ENCODE results near the gene ADGRF1.
"Not testable (repeated sequence)": the region's sequence is repeated elsewhere in the genome, so short reads cannot be mapped to it uniquely, and the experiment has no call there.

Gene ADGRF1

DNA sequence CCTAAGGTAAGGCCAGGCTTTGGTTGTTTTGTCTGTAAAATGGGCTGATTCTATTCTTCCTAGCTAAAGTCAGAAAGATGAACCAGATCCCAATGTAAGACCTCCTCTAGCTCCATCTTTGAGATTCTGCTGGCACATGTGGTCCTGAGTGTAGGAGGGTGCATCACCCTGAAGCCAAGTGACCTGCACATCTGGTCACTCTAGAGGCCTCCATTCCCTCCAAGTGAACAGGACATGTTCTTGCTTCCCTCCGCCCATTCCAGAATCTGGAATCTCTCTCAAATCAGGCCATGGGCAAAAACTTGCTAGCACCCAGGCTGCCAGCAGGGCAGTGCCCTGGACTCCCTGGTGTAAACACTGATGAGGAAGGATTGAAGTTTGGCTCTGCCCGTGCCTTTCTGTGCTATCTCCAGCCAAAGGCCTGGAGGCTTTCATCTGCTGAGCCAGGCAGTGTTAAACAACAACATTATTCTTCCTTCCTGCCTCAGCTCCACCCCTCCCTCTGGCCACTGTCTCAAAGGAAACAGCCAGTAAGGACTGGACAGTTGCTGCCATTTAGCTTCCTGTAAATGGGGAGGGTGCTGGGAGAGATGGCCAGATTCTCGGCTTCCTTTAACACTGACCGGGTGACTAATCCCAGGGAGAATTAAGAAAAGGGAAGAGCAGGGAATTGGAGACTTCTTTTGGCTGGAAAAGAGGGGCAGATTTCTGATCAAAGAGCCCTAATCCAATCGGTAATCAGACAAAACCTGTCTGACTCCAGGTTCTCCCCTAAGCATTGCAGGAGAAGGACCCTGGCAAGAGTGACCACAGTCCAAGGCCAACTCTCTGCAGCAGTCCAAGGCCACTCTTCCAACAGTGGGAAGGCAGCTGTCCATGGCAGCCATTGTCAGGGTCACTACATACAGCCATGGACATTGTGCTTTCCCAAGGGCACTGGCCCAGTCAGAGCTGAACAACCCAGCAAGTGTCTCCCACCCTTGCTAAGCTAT is 19.5 kb upstream of the ADGRF1 start:
- in situ Hi-C loops (cut with MboI; ENCODE audit: low sequenced_read_pairs): no loop called here

DNA sequence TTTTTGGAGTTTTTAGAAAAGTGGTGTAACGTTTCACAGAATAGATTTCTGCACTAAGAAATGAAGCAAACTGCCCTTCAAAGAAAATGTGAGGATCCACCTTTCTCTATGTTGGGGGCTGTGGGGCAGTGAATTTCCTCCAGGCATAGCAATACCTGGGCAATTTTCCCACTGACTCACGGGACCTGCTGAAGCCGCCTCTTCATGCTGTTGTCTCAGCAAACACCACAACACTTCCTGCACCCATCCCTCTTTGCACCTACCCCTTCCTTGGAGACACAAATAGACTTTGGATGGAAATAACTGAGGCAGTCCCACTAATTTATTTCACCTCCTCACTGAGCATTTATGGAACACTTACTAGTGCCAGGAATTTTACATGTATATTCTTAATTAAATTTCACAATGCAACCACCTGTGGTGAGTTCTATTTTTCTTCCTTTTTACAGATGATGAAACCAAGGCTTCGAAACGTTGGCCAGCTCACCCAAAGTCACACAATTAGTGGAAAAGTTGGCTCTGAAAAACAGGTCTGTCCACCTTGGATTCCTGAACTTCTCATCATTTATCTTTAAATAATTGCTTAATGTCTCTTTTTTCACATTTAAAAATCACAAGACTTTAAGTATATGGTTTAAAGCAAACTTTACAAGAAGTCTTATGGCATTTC is 17.2 kb upstream of the ADGRF1 start:
- in situ Hi-C loops (cut with MboI; ENCODE audit: low sequenced_read_pairs): no loop called here

DNA sequence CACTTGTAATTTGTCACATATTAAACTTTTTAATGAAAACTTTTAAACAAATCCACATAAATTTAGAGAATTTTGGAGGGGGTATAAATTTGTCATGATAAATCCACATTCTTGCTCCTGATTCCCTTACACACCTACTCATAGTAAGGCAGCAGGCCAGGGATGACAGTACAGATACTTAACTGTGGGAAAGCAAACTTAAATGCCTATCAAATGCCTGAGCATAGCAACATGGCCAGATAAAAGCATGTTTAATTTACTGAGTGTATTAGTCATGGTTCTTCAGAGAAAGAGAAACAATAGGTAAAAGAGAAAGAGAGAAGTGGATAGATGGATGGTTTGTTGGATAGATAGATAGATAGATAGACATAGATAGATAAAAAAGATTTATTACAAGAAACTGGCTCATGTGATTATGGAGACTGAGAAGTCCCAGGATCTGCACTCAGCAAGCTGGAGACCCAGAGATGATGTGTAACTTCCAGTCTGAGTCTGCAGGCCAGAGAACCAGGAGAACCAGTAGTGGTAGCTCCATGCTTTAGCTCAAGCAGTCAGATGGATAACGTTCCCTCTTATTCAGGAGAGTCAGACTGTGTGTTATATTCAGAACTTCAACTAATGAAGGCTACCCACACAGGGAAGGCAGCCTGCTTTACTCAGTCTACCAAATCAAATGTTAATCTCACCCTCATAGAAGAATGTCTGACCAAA is 15.9 kb upstream of the ADGRF1 start:
- in situ Hi-C loops (cut with MboI; ENCODE audit: low sequenced_read_pairs): no loop called here

DNA sequence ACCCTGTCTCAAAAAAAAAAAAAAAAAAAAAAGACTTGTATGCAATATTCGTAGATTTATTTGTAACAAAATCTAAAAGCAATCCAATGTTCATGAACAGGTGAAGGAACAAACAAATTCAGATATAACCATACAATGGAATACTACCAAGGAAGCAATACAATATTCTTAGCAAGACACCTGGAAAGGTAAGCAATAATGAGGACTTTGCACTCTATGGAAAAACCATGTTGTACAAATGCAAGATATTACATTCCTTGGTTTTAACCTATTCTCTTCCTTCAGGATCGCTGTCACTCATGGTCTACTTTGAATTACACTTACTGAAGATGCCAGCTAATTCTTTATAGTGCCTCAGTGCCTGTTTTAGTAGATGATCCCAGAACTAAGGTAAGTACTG is 14.7 kb upstream of the ADGRF1 start:
- in situ Hi-C loops (cut with MboI; ENCODE audit: low sequenced_read_pairs): no loop called here

DNA sequence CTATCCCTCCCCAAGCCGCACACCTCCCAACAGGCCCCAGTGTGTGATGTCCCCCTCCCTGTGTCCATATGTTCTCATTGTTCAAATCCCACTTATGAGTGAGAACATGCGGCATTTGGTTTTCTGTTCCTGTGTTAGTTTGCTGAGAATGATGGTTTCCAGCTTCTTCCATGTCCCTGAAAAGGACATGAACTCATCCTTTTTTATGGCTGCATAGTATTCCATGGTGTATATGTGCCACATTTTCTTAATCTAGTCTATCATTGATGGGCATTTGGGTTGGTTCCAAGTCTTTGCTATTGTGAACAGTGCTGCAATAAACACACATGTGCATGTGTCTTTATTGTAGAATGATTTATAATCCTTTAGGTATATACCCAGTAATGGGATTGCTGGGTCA is 12.2 kb upstream of the ADGRF1 start:
- in situ Hi-C loops (cut with MboI; ENCODE audit: low sequenced_read_pairs): not testable (repeated sequence)

DNA sequence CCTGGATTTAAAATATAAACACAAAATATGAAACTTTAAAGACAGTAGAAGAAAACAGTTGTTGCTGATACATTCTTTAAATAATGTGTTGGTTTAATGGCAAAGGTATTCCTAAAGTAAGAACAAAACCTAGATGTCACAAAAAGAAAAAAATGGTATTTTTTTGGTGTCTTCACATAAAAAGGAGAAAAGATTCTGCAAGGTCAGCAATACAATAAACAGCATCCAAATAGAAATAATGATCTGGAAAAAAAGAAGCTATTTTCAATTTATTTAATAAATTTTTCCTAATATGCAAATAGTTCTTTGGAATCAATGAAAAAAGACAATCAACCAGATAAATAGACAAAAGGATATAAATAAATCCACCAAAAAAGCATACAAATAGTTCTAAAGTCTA is 6.5 kb upstream of the ADGRF1 start:
- in situ Hi-C loops (cut with MboI; ENCODE audit: low sequenced_read_pairs): no loop called here

DNA sequence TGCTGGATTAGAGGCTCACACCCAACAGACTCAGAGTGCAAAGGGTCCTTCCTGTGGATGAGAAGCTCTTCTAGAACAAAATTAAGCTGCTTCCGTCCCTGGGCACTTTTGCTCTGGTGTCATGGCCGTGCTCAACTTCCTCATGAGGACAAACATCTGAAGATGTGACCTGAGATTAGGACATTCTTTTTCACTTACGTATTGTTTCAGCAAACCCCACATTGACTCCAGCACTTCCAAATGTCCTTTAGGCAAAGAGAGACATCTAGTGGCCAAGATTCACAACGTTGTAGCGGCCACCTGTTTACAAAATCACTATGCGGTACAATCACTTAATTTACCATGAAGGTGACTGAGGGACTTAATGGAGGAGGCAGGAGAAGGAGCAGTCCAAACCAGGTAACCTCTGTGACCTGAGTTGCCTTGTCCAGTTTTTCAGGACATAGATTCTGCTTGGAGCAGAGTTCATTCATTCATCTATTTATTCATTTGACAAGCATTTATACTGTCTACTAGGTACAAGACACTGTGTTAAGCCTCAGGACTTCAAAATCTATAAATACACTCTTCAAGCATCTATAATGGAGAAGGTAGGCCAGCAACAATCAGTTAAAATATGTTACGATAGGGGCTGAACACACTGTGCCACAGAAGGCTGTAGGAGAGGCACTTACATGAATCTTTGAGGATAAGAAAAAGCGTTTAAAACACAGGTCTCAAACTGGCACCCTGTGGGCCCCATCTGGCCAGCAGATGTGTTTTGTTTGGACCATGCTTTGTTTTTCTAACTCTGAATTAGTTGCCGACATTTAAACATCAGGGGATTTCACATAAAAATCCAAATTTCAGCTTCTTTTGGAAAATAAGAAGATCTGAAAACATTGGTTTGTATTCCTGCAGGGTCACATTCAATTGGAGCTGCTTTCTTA is 5.6 kb upstream of the ADGRF1 start:
- in situ Hi-C loops (cut with MboI; ENCODE audit: low sequenced_read_pairs): no loop called here

DNA sequence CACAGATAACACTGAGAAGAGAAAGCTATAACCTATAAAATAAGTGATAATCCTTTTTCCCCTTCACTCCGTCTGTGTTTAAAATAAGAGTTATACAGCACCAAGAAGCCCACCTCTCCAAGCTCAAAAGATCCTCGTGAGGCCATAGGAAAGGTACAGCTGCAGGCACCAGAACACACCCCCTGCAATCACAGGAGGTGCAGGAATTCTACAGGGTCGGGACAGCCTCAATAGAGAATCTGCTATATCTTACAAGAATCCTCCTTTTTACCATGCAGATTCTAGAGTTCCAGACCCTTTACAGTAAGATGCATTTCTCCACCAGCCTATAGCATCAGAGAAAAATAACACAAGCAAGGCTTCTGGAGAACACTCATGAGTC is 5.0 kb upstream of the ADGRF1 start:
- in situ Hi-C loops (cut with MboI; ENCODE audit: low sequenced_read_pairs): no loop called here

DNA sequence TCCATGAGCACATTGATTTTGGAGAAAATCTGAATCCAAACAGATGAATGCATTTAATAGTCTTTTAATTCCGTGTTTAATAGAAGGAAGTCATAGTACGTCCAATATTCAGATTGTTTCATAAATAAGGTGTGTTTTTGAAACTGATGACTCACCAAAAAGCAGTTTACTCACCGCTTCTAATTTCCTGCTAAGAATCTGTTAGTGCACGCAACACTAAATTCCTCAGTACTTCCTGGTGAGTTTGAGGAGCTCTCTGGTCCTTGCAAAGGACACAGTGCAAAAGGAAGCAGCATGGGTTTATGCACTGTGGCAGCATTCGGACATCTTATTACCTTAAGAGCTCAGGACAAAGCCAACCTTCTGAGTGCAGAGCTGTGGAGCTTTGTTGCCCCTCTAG is 2.3 kb upstream of the ADGRF1 start:
- in situ Hi-C loops (cut with MboI; ENCODE audit: low sequenced_read_pairs): no loop called here

DNA sequence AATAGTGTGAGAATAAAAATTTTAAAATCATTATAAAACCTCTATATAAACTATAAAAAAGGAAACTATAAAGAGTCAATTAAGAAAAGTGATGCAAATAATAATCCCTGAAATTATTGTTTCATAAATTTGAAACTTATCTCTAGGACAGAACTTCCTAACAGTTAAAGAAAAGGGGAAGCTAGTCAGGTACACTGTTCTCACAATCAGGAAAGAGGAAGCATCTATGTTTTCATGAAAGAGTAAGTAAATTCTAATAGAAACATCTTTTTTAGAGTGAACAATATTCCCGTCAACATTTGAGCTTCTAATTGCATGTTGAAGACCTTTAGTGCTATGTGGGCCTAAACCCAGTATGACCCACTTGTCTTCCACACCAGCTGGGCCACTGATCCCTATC is 1.2 kb upstream of the ADGRF1 start:
- in situ Hi-C loops (cut with MboI; ENCODE audit: low sequenced_read_pairs): no loop called here

DNA sequence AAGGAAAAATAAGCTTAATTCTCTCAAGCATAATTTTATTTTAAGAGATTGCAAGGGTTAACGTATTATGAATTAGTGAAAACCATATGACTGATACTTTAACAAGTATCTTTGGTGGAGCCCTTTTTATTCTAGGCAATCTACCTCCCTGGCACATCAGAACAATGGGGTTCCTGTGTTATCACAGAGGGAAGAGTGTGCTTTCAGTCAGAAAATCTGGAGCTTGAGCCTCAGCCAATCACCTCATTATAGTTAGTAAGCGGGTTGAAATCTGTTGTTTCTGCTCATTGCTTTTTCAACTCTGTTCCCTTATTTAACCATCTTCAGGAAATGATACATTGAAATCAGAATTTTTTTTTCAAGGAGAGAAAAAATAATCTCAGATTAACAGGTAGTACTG is 391 bp downstream of the ADGRF1 start:
- in situ Hi-C loops (cut with MboI; ENCODE audit: low sequenced_read_pairs): no loop called here

DNA sequence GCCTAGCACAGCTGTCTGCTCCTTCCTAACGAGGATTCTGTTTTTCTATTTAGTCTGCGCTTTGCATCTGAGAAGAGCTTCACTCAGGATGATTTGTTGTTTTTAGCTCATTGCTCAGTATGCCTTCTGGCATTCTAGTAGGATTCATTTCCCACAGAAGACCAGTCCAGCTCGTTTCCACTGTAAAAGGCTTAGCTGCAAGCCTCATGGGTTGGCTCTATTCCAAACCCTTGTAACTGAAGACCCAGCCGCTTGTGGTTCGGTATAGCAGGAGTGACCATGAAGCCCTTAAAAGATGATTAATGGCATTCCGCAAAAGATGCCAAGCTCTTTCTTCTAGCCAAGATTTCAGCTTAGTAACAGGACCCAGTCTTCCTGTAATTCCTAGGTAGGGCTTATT is 7.2 kb downstream of the ADGRF1 start:
- in situ Hi-C loops (cut with MboI; ENCODE audit: low sequenced_read_pairs): no loop called here

DNA sequence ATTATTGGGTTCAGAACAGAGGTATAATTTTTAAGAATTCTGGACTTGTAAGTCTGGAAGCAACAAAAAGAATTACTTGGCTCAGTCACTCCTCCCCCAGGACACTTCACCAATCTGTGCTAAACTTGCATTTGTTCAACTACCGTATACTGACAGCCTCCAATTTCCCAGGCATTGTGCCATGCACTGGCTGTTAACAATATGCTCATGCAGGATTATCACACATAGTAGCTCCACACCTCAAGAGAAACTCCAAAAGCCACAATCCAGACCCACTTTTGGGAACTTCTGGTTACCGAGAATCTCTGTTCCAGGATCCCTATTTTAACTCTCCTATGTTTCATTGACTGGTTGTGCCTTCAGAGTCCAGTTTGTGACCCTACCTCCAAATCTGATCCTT is 7.7 kb downstream of the ADGRF1 start:
- in situ Hi-C loops (cut with MboI; ENCODE audit: low sequenced_read_pairs): no loop called here

DNA sequence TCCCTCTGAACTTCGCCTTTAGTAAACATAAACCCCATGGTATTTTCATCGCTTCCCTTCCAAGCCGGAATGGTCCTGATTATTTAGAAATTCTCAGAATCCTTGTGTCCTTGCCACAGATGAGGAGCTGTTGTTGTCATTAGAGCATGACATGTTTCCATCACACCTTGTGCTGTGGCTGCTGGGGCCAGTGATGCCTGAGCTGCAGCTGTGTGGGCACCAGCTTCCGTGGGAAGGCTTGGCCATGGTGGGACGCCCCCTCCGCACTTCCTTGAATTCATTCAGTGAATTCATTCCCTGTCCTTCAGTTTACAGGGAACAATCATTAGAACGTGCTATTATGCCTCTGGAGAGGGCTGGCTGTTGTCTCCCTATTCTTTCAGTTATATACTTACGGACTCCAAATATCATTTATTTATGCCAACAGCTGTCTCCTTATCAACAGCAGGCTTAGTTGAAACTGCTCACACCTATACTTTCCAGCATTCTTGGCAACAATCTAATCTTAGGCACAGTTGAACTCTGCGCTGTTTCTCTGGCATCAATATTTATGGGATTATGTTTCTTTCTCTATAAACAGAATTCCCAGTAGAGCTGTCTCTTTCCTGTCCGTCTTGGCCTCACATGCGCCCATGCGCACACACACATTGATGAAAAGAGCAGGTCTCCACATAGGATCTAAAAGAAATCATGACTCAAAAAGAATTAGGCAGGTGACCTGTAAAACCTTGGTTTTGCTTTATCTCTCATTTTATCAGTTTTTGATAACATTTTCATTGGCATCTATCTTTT is 9.0 kb downstream of the ADGRF1 start:
- in situ Hi-C loops (cut with MboI; ENCODE audit: low sequenced_read_pairs): no loop called here

DNA sequence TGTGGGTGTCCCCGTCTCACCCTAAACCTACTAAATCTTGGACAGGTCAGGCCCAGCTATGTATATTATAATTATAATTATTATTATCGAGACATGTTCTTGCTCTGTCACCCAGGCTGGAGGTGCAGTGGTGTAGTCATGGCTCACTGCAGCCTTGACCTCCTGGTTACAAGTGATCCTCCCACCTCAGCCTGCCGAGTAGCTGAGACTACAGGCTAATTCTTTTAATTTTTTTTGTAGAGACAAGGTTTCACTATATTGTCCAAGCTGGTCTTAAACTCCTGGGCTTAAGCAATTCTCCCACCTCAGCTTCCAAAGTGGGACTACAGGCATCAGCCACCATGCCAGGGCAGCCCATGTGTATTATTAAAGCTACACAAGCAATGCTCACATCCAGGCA is 10.5 kb downstream of the ADGRF1 start:
- in situ Hi-C loops (cut with MboI; ENCODE audit: low sequenced_read_pairs): no loop called here

DNA sequence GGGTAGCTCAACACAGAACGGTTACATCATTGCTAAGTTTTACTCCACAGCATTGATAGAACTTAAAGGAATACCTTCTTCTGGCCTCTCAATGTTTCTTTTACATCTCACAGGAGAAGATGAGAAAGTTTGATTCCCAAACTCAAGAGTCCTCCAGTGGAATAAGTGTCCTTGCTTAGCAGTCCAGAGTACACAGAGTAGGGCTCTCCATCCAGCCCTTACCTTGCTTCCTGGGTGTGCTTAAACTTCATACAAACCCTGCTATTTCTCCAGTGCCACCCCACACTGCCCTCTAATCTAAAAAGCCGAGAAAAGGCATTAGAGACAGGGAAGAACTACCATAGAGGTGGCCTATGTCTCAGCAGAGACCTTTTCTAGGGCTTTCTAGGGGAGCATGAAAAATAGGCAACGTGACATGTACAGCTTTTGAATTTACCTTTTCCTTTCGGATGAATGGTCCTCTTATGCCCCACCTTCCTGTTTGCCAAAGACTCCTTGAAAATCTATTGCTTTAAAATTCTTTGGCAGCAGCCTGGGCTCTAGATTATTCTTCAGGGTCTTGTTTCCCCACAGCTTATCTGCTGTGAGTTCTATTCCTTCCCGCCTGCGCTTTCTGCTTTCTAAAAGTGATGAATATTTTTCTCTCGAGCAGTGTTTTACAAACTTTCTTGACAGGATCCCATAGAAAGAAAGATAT is 12.1 kb downstream of the ADGRF1 start:
- in situ Hi-C loops (cut with MboI; ENCODE audit: low sequenced_read_pairs): no loop called here

DNA sequence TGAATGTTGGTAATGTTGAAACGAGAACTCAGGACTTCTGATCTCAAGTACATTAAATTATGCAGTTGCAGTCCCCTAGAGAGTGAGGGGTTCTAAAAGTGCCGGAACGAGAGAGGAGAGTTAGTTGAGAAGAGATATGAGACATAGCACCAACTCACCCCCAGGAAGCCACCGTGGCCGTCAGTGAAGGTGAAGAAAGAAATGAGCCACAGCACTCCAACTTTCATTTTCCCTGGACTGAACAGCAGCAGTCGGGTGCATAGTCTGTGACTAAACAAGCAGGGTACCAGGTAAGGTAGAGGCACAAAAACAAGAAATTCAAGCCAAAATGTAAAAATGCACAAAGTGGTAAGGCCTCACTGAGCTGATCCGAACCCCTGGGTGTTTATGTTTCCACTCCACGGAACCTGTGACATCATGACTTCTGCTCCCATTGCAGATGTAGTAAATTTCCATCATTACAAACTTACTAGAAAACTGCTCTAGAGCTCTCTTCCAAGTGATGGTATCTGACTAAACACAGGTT is 13.2 kb downstream of the ADGRF1 start:
- in situ Hi-C loops (cut with MboI; ENCODE audit: low sequenced_read_pairs): no loop called here

DNA sequence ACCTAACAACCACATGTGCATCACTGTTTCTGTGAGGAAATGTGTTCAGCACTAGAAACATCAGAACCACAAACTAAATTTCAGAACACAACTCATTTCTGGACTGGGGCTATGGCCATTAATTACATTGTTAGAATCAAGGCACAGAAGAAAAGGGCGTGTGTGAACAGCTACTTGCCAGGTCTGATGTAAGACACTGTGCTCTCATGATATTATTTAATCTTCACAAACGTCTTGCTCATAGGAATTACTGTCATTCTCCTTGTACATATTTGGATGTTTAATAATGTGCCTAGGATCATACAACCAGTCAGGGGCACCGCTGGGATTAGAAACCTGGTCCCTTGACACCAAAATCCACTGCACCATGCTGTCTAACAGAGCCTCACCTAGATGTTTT is 14.8 kb downstream of the ADGRF1 start:
- in situ Hi-C loops (cut with MboI; ENCODE audit: low sequenced_read_pairs): no loop called here

DNA sequence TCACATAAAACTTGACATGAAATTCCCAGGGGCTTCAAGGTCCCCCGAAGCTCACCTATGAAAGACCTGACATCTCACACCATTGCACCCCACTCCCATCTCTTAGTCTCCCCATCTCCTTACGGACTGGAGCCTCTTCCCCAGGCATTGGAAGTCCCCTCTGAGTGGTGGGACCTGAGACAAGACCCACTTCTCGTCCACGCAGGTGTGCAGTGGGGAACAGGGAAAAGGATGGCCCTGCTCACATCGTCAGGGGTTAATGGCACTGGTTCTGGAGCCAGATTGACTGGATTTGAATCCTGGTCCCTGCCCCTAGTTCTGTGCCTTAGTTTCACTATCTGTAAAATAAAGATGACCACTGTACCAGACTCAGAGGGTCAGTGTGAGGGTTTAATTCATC is 15.5 kb downstream of the ADGRF1 start:
- in situ Hi-C loops (cut with MboI; ENCODE audit: low sequenced_read_pairs): no loop called here
